ENCODE data around the gene SYS1. TPM values are rescaled to one million over a fixed set of nuclear protein-coding genes. Genes with fewer than 3 reads are reported as not detected.

The SYS1 gene
- total and polyA plus RNA-seq, 11 donors: 12.6 to 68.8 (median 23.0) TPM

DNA sequence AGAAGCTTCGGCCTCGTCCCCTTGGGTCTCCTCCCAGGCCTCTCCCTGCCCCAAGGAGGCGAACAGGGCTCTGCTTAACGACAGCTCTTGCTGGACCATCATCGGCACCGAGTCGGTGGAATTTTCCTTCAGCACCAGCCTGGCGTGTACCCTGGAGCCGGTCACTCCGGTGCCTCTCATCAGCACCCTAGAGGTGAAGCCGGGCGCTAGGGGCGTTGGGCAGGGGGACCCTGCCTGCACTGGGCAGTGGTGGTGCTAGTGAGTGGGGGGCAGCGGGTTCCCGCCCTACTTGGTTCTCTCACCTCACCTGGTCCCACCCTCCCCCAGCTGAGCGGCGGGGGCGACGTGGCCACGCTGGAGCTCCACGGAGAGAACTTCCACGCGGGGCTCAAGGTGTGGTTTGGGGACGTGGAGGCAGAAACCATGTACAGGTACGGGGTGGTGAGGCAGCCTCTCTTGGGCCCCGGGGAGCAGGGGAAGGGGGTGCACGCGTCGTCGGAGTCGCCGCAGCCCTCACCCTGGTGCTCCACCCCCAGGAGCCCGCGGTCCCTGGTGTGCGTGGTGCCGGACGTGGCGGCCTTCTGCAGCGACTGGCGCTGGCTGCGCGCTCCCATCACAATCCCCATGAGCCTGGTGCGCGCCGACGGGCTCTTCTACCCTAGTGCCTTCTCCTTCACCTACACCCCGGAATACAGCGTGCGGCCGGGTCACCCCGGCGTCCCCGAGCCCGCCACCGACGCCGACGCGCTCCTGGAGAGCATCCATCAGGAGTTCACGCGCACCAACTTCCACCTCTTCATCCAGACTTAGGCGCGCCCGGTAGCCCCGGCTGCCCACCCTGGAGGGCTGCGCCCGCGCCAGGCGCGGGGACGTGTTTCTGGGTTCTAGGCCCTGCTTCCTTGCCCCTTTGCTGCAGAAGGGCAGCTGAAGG, 46.5 kb upstream of the SYS1 start:
- Histone ChIP-seq H3K9me3 (no peaks in the 10 kb centered on the region), H3K4me1 (peaks cover 0 to 23% (median 0%) of the 10 kb centered on the region in 12 donors), H3K36me3 (no peaks in the 10 kb centered on the region), H3K27ac (no peak overlapping the region), H3K4me3 (no peak overlapping the region), H3K27me3 (peaks cover 10 to 47% (median 38%) of the 10 kb centered on the region in 9 donors)
- no peak for ATAC-seq
- no peak for DNase-seq
- 17 to 52% (median 23%) methylated on average over 38 to 71 of the region's 71 CpGs for WGBS, 4 donors
- TF ChIP-seq, protein P1, sequence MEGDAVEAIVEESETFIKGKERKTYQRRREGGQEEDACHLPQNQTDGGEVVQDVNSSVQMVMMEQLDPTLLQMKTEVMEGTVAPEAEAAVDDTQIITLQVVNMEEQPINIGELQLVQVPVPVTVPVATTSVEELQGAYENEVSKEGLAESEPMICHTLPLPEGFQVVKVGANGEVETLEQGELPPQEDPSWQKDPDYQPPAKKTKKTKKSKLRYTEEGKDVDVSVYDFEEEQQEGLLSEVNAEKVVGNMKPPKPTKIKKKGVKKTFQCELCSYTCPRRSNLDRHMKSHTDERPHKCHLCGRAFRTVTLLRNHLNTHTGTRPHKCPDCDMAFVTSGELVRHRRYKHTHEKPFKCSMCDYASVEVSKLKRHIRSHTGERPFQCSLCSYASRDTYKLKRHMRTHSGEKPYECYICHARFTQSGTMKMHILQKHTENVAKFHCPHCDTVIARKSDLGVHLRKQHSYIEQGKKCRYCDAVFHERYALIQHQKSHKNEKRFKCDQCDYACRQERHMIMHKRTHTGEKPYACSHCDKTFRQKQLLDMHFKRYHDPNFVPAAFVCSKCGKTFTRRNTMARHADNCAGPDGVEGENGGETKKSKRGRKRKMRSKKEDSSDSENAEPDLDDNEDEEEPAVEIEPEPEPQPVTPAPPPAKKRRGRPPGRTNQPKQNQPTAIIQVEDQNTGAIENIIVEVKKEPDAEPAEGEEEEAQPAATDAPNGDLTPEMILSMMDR (IDR thresholded peaks at IDR 0.05): no peak
- TF ChIP-seq POLR2A (IDR thresholded peaks at IDR 0.05): no peak
- intact Hi-C loops (cut with DNase I): loop anchor here in 4 of 10 donors (5.0 kb wide), 4 partner anchors 121 to 456 kb away; no protein-coding TSS in a partner anchor

GRCh38 chr20:45317826-45318225, 45.1 kb upstream of the SYS1 start:
- H3K27me3 ChIP-seq: peaks cover 7 to 35% (median 27%) of the 10 kb centered on the region in 9 donors
- intact Hi-C loops (cut with DNase I): loop anchor here (2.0 to 5.0 kb wide), 7 partner anchors 45 to 454 kb away; partner anchors contain the start of gene SYS1 (in 1 of the 10)
- no peak overlapping the region for H3K4me3 ChIP-seq
- ATAC-seq (no peak), DNase-seq (no peak)
- peaks cover 0 to 19% (median 0%) of the 10 kb centered on the region in 12 donors for H3K4me1 ChIP-seq
- H3K9me3 ChIP-seq: no peaks in the 10 kb centered on the region
- no peak overlapping the region for H3K27ac ChIP-seq
- no peak for TF ChIP-seq POLR2A (IDR thresholded peaks at IDR 0.05)
- TF ChIP-seq, protein P1 (IDR thresholded peaks at IDR 0.05): no peak
- no peaks in the 10 kb centered on the region for H3K36me3 ChIP-seq
- WGBS, 4 donors: 50 to 68% (median 60%) methylated on average over 3 of the region's 3 CpGs

- no peak overlapping the region for H3K4me3 ChIP-seq
- intact Hi-C loops (cut with DNase I): loop anchor here (2.0 to 5.0 kb wide), 7 partner anchors 44 to 454 kb away; partner anchors contain the start of gene SYS1 (in 1 of the 10)
- H3K27ac ChIP-seq: no peak overlapping the region
- whole genome bisulfite sequencing, 4 donors: 73 to 84% (median 74%) methylated on average over 7 of the region's 7 CpGs
- peaks cover 0 to 22% (median 0%) of the 10 kb centered on the region in 12 donors for H3K4me1 ChIP-seq
- no peak for ATAC-seq
- H3K9me3 ChIP-seq: no peaks in the 10 kb centered on the region
- H3K27me3 ChIP-seq: peaks cover 7 to 35% (median 27%) of the 10 kb centered on the region in 9 donors
- H3K36me3 ChIP-seq: no peaks in the 10 kb centered on the region
- no peak for TF ChIP-seq POLR2A (IDR thresholded peaks at IDR 0.05)
- TF ChIP-seq, protein P1 (IDR thresholded peaks at IDR 0.05): no peak
- DNase-seq: no peak
Observed at GRCh38 chr20:45318386-45318939, 44.5 kb upstream of the SYS1 start.

GRCh38 chr20:45318948-45319347, 44.0 kb upstream of the SYS1 start:
- peak overlapping the region in 1 of 12 donors; percentile 16 for H3K27ac ChIP-seq
- no peak overlapping the region for H3K4me3 ChIP-seq
- ATAC-seq (no peak), DNase-seq (no peak)
- 81 to 86% (median 86%) methylated on average over 2 of the region's 2 CpGs for WGBS, 4 donors
- H3K27me3 ChIP-seq: peaks cover 7 to 30% (median 24%) of the 10 kb centered on the region in 9 donors
- TF ChIP-seq POLR2A (IDR thresholded peaks at IDR 0.05): no peak
- TF ChIP-seq, protein P1 (IDR thresholded peaks at IDR 0.05): no peak
- H3K9me3 ChIP-seq: no peaks in the 10 kb centered on the region
- peaks cover 0 to 22% (median 0%) of the 10 kb centered on the region in 12 donors for H3K4me1 ChIP-seq
- no peaks in the 10 kb centered on the region for H3K36me3 ChIP-seq
- intact Hi-C loops (cut with DNase I): loop anchor here (1.0 to 5.0 kb wide), 10 partner anchors 44 to 453 kb away; partner anchors contain the start of gene SYS1 (in 1 of the 10)

All from heart left ventricle (tissue), 16 donors.